ENCODE results near the gene SORT1.
A peak's percentile ranks its signal among the peaks of the same experiment; 100 is the strongest.
"Not testable (repeated sequence)": the region's sequence is repeated elsewhere in the genome, so short reads cannot be mapped to it uniquely, and the experiment has no call there.

SORT1 gene

DNA sequence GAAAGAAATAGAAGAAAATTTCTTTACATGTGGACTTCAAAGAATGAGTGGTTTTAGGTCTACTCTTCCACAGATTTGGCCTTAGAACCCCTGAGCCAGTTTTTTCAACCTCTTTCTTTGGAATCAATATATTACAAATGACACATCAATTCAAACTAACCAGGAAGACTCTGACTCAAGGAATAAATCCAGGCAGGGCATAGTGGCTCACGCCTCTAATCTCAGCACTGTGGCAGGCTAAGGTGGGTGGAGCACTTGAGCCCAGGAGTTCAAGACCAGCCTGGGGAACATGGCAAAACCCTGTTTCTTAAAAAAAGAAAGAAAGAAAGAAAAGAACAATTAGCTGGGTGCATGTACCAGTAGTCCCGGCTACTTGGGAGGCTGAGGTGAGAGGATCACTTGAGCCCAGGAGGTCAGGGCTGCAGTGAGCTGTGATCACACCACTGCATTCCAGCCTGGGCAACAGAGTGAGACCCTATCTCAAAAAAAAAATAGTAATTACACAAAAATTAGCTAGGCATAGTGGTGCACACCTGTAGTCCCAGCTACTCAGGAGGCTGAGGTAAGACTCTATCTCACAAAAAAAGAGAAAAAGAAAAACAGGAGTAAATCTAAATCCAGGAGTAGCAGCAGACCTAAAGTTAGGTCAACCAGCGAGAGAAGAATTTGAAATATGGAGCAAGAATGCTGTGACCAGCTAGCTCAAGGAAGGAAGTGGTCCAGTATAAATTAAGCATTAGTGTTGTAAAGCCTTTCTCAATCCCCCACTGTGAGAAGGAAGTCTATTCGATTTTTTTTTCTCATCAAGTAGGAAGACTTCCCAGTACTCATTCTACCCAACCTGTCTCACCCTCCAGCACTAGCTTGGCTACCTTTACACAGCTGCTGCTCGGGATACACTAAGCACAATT lies 1.9 kb downstream of the SORT1 start:
- peak overlapping the region; percentile 63 for H3K4me3 ChIP-seq (ENCODE audit: low read depth, low read length)
- CTCF ChIA-PET = interaction anchor here (0.7 to 12.8 kb wide), 12 partner anchors 10 to 296 kb away, joined by 3 to 340 read pairs (median 4); partner anchors contain the start of genes CYB561D1 and PSRC1
- POLR2A ChIA-PET = interaction anchor here (0.6 to 2.3 kb wide), 2 partner anchors 46 to 119 kb away, joined by 3 to 10 read pairs; no protein-coding TSS in a partner anchor
- TF ChIP-seq, protein P1, sequence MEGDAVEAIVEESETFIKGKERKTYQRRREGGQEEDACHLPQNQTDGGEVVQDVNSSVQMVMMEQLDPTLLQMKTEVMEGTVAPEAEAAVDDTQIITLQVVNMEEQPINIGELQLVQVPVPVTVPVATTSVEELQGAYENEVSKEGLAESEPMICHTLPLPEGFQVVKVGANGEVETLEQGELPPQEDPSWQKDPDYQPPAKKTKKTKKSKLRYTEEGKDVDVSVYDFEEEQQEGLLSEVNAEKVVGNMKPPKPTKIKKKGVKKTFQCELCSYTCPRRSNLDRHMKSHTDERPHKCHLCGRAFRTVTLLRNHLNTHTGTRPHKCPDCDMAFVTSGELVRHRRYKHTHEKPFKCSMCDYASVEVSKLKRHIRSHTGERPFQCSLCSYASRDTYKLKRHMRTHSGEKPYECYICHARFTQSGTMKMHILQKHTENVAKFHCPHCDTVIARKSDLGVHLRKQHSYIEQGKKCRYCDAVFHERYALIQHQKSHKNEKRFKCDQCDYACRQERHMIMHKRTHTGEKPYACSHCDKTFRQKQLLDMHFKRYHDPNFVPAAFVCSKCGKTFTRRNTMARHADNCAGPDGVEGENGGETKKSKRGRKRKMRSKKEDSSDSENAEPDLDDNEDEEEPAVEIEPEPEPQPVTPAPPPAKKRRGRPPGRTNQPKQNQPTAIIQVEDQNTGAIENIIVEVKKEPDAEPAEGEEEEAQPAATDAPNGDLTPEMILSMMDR (IDR thresholded peaks at IDR 0.05; ENCODE audit: insufficient read depth, low read length, missing control alignments) = no peak
- DNase-seq (ENCODE audit: low read depth, low spot score) = no peak

DNA sequence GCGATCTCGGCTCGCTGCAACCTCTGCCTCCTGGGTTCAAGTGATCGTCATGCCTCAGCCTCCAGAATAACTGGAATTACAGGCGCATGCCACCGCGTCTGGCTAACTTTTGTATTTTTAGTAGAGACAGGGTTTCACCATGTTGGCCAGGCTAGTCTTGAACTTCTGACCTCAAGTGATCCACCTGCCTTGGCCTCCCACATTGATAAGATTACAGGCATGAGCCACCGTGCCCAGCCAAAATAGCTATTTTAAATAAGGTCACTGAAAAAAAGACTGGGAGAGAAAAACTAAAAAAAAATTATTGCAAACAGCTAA lies 2.5 kb downstream of the SORT1 start:
- POLR2A ChIA-PET = interaction anchor here (0.6 kb wide), 1 partner anchor 46 kb away, joined by 3 read pairs; no protein-coding TSS in a partner anchor
- CTCF ChIA-PET = interaction anchor here (0.7 to 12.8 kb wide), 8 partner anchors 11 to 195 kb away, joined by 3 to 340 read pairs (median 9); partner anchors contain the start of genes CYB561D1 and PSRC1
- not testable (repeated sequence) for H3K4me3 ChIP-seq (ENCODE audit: low read depth, low read length); DNase-seq (ENCODE audit: low read depth, low spot score)

DNA sequence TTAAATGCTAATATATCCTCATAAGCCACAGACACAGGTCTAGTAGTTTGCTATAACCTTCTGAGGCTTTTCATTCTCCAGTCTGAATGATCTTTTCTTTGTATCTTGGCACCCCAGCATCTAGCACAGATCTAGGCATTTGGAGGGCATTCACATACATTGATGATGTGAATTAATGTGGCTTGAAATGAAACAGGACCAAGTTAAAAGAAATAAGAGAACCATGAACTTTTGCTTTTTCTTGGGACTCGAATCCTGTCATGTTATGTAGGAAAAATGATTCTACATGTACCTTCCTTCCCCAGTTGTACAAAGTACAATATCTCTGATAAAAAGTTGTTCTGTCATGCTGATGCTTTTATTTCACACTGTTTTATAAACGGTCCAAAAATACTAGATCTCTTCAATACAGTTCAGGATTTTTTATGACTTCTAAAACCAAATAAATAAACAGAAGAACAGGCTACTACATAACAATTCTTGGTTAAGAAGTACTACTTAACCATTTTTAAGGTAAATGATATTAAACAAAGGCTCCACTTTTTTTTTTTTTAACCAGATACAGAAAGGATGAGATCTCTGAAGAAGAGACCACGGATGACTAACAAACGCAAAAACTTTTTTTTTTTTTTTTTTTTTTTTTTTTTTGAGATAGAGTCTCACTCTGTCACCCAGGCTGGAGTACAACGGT lies 3.0 kb downstream of the SORT1 start:
- ChIA-PET POLR2A (no interaction called here), CTCF (interaction anchor here (0.7 to 12.8 kb wide), 9 partner anchors 10 to 196 kb away, joined by 3 to 340 read pairs (median 29); partner anchors contain the start of gene PSRC1)
- no peak for DNase-seq (ENCODE audit: low read depth, low spot score)
- TF ChIP-seq, protein P1 (IDR thresholded peaks at IDR 0.05; ENCODE audit: insufficient read depth, low read length, missing control alignments) = no peak
- H3K4me3 ChIP-seq (ENCODE audit: low read depth, low read length) = no peak overlapping the region

DNA sequence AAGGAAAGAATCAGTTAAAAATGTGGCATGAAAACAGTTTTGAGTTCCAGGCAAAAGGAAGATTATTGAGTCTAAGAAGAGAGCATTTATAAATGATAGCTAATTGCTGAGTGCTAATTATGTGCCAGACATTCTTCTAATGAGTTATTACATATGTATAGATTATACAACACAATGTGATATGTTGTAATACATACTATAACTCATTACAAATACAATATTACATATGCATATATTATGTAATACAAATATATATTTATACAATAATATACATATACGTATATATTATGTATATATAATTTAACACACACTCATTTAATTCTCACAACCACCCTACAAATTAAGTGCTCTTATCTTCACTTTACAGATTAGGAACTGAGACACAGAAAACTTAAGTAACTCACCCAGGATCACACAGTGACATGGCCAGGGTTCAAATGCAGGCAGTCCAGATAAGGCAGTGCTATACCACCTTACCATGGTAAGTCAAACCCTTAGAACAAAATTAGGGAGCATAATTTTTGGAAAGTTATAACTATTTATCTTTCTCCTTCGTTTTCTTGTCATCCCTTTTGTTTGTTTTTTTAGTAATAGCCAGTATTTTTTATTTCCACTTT lies 4.0 kb downstream of the SORT1 start:
- TF ChIP-seq, protein P1 (IDR thresholded peaks at IDR 0.05; ENCODE audit: insufficient read depth, low read length, missing control alignments) = no peak
- POLR2A ChIA-PET = no interaction called here
- DNase-seq (ENCODE audit: low read depth, low spot score) = no peak
- no peak overlapping the region for H3K4me3 ChIP-seq (ENCODE audit: low read depth, low read length)
- CTCF ChIA-PET = interaction anchor here (0.6 to 6.6 kb wide), 8 partner anchors 37 to 195 kb away, joined by 3 to 38 read pairs (median 4); no protein-coding TSS in a partner anchor

DNA sequence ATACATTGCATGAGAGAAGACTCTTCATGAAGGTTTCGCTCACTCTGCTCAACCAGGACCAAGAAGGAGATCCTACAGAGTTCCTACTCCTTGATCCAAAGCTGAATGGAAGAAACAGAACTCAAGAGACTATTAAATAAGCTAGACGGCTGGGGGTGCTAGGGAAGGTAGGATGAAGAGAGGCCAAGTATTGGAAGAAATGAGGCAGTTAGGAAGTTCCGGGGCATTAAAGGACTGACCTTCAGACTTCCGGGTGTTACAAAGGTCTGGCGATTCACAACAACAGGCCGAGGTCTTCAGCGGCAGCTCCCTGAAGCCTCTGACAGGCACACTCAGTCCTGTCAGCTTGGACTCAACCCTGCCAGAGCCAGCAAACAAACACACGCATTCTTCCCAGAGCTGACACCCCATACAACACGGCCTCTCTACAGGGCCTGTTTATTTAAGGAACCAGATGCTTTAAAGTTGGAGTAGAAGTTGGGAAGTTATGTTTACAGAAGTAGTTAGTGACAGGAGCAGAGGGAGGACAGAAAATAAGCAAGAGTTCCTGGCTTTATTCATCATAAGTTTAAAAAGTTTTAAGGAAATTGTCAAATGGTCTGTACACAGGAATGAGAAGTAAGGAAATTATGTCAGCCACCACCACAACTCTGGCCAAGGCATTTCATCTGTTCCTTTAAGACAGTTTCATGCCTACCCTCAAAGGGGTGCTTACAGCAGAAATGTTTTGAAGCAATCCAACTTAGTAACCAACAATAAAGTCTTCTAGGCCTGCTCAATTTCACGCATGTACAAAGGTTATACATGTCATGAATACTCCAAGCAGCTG lies 4.7 kb downstream of the SORT1 start:
- no peak for DNase-seq (ENCODE audit: low read depth, low spot score)
- peak overlapping the region; percentile 40 for H3K4me3 ChIP-seq (ENCODE audit: low read depth, low read length)
- TF ChIP-seq, protein P1 (IDR thresholded peaks at IDR 0.05; ENCODE audit: insufficient read depth, low read length, missing control alignments) = no peak
- CTCF ChIA-PET = interaction anchor here (0.6 to 6.6 kb wide), 9 partner anchors 12 to 194 kb away, joined by 3 to 38 read pairs (median 4); no protein-coding TSS in a partner anchor
- POLR2A ChIA-PET = interaction anchor here (0.6 kb wide), 1 partner anchor 218 kb away, joined by 3 read pairs; no protein-coding TSS in a partner anchor
